ENCODE results near the gene PRKCA.

The PRKCA gene

GRCh38 chr17:66747578-66748275, 445.3 kb downstream of the PRKCA start:
- no peak for DNase-seq (ENCODE audit: low read depth)

- no peak for DNase-seq (ENCODE audit: low read depth)
Measured at GRCh38 chr17:66748578-66748977, 446.2 kb downstream of the PRKCA start.

GRCh38 chr17:66749217-66749832, 446.9 kb downstream of the PRKCA start:
- DNase-seq (ENCODE audit: low read depth), result no peak

- no peak for DNase-seq (ENCODE audit: low read depth)
Measured at GRCh38 chr17:66750116-66750515, 447.7 kb downstream of the PRKCA start.

DNA sequence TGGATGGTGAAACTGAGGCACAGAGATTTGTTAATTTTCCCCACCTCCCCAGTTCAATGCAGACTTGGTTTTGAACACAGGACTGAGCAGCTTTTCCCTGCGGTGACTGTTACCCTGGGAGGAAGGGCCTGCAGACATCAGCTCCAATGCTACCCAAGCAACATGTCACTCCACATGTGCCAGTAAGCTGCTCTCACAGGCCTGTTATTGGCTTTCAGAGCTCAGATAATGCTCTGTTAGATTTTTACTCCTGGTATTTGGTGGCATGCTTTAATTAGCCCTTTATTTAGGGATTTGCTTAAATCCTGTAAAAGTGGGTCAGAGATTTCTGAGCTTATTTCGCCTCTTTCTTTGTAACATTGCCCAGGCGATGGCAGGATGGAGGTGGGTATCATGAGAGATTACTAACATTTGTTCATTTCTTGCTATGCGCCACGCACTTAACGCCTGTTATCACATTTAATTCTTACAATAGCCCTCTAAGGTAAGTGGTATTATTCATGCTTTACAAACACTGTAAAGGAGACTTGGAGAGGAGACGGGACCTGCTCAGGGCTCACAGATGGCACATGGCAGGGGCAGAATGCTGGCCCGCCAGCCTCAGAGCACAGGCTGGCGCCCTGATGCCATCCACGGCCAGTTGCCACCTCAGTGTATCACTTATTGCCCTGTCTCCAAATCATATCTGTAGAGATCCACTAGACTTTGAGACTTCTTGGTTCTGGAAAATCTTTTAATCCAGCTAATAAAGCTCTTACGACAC, 448.5 kb downstream of the PRKCA start:
- no peak for DNase-seq (ENCODE audit: low read depth)

GRCh38 chr17:66751771-66752170, 449.4 kb downstream of the PRKCA start:
- DNase-seq (ENCODE audit: low read depth), result no peak

GRCh38 chr17:66752411-66752810, 450.0 kb downstream of the PRKCA start:
- no peak for DNase-seq (ENCODE audit: low read depth)

- DNase-seq (ENCODE audit: low read depth), result no peak
Measured at GRCh38 chr17:66753126-66753920, 450.9 kb downstream of the PRKCA start.

DNA sequence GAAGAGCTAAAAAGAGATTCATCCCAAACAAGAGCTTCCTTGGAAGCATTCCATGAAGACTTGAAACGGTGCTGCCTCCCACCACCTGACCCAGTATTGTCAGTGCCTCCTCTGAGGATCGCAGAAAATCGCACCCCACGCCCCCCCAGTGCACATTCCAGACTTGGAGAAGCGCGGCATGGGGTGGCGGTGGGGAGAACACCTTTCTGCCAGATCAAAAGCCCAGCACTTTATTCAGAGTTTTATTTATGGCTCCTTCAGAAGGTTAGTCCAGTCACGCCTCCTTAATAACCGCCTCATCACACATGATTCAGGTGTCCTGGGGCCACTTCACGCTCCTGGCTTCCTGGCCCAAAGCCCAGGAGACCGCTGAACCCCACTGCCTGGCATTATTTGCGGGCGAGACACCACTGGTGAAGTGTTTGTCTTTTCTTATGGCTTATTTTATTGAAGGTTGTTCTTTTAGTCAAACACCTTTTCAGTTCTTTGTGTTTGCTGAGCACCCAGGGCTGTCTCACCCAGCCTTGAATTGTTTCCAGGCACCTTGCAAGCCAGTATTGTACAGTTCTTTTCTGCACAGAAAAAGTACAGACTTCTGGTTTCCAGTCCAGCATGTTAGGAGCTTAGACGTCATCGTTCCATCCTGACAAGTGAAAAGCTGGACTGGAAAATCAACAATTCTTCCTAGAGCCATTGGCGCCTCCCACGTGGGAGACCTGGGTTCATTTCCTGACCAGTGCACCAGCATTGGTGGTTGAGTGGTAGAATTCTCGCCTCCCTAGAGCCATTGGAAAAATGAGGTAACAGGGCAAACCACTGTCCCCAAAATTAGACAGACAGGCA, 452.9 kb downstream of the PRKCA start:
- DNase-seq (ENCODE audit: low read depth), result no peak

DNA sequence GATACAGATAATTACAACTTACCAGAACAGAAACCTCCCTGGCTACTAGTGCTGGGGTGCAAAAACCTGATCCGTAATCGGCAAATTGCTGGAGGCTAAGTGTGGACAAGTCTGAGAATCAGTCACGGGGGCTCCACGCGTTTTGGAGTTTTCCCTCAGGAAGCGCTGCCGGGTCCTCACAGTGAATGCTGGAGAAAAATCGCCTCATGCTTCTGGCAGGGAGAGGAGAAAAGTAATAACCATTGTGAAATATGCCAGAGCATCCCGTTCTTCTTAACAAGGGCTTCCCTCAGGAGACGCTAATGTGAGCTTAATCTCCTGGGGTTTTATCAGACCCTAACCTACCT, 453.5 kb downstream of the PRKCA start:
- DNase-seq (ENCODE audit: low read depth), result no peak

DNA sequence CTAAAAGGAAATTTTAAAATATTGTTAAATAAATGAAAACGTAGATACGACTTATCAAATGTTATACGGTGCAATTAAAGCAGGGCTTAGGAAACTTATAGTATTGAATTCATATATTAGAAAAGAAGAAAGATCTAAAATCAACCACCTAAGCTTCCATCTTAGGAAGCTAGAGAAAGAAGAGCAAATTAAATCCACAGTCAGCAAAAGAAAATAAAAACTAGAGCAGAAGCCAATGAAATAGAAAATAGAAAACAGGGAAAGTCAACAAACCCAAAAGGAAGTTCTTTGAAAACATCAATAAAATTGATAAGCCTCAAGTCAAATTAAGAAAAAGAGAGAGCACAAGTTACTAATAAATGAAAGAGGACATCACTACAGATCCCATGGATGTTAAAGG, 457.9 kb downstream of the PRKCA start:
- DNase-seq (ENCODE audit: low read depth), result no peak

GRCh38 chr17:66762276-66762675, 459.9 kb downstream of the PRKCA start:
- DNase-seq (ENCODE audit: low read depth), result no peak

- no peak for DNase-seq (ENCODE audit: low read depth)
Measured at GRCh38 chr17:66763056-66763455, 460.6 kb downstream of the PRKCA start.

DNA sequence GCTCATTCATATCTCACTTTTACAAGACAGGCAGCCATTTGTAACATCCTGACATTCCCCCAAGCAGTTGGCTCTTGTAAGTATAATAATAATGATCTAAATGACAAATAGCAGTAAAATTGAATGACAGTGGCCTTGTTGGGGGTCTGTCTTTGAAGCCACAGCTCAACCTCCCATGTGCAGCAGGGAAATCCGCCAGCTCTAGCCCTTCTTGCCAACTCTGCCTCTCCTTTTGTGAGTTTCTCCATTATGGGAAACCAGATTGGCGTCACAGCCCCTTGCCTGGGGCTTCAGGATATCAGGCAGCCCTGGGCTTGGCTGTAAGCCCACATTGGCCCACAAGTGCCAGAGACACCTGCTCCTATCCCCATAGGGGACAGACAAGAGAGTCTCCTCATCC, 462.1 kb downstream of the PRKCA start:
- no peak for DNase-seq (ENCODE audit: low read depth)

DNA sequence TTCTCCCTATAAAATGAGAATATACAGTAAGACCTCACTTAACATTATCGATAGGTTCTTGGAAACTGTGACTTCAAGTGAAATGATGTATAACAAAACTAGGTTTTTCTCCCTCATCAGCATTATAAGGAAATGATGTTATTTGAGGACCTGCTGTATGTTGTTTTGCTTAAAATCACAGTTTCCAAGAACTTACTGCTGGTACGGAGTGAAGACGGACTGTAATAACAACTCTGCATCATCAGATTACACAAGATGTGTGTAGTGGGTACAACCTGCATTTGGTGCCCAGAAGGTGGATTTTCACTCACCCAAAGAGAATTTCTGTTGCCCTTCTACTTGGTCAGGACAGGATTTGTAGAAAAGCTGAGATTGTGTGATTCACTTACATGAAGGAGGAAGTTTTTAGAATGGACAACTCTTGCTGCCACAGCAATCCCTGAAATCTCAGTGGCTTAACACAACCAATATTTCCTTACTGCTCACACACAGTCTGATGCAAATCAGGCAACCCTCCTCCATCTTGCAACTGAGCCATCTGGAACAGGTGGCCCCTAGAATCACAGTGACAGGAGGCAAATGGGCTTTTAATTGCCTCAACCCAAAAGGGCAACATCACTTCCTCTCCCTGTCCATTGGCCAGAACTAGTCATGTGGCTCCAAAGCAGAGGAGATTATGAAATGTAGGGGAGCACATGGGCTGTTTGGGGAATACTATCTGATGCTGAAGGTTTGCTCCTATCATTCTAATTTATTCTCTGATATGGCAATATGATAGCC, 464.9 kb downstream of the PRKCA start:
- no peak for DNase-seq (ENCODE audit: low read depth)

DNA sequence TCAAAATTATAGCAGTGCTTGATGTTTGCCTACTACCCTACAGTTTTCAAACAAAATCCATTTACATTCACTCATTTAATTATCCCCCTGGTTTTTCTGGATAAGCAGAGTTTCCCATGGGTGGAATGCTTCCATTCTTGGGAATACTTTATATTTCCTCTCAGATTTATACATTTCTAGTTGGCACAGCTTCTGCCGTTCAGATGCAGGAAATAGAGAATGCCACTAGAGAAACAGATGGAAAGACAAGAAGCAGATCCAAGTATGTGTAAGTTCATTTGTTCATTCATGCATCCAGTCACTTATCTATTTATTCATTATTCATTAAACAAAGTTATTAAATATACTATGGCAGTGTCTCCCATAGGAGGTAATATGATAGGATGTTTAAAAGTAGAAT, 467.5 kb downstream of the PRKCA start:
- DNase-seq (ENCODE audit: low read depth), result no peak

GRCh38 chr17:66772148-66772812, 469.9 kb downstream of the PRKCA start:
- DNase-seq (ENCODE audit: low read depth), result no peak

DNA sequence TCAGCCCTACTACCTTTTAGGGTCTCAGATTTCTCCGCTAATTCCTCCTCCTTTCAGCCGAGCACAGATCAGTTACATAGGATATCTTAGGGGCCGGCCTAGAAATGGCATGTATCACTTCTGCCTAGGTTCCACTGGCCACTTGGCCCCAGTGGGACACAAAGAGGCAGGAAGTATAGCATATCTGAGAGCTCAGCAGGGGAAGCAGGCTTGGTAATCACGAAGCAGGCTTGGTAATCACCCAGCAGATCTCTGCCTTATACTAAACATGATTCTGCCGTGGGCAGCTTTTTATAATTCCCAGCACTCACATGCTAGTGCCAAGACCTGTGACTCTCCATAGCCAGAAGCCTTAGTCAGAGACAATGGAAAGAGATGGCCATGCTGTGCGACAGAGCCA, 472.9 kb downstream of the PRKCA start:
- DNase-seq (ENCODE audit: low read depth), result no peak

DNA sequence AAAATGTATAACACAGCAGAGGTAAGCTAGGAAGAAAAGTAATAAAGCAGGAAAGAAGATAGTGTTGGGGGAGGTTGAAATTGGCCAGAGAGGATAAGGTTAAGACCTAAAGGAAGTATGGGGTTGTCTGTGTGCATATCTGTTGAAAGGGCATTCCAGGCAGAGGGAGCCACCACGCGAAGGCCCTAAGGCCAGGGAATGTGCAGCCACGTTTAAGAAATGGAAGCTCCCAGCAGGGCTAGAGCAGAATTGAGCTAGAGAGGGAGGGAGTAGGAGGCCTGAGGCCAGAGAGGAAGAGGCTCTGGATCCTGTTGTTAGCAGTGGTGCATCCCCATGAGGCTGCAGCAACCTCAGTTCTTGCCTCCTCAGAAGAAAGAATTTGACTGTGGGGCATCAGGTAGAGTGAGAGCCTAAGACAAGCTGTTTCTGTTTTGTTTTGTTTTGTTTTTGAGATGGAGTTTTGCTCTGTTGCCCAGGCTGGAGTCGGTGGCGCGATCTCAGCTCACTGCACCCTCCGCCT, 473.5 kb downstream of the PRKCA start:
- DNase-seq (ENCODE audit: low read depth), result no peak
